NCI-H1436 treated with DMSO at 0.1 percent for 48 hours (cell line): ENCODE data around the gene EMC10.
"Not testable (repeated sequence)": the region's sequence is repeated elsewhere in the genome, so short reads cannot be mapped to it uniquely, and the experiment has no call there.

ENCODE experiments used
- DNase-seq: peaks from one replicate; lab custom pipeline; 2025; lab: John Stamatoyannopoulos, UW

Gene EMC10

GRCh38 chr19:50451223-50451534 lies 25.1 kb upstream of the EMC10 start:
- DNase-seq = no peak

GRCh38 chr19:50453243-50453642 lies 23.1 kb upstream of the EMC10 start:
- no peak for DNase-seq

DNA sequence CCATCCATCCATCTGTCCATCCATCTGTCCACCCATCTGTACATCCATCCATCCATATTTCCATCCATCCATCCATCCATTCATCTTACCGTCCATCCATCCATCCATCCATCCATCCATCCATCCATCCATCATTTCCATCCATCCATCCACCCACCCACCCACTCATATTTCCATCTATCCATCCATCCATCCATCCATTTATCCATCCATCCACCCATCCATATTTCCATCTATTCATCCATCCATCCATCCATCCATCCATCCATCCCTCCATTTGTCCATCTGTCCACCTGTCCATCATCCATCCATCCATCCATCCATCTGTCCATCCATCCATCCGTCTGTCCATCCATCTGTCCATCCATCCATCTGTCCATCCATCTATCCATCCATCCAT lies 20.3 kb upstream of the EMC10 start:
- DNase-seq = no peak

GRCh38 chr19:50457300-50457699 lies 19.0 kb upstream of the EMC10 start:
- no peak for DNase-seq

- no peak for DNase-seq
Observed at GRCh38 chr19:50458396-50459066, 17.8 kb upstream of the EMC10 start.

- no peak for DNase-seq
Observed at GRCh38 chr19:50459067-50459456, 17.2 kb upstream of the EMC10 start.

DNA sequence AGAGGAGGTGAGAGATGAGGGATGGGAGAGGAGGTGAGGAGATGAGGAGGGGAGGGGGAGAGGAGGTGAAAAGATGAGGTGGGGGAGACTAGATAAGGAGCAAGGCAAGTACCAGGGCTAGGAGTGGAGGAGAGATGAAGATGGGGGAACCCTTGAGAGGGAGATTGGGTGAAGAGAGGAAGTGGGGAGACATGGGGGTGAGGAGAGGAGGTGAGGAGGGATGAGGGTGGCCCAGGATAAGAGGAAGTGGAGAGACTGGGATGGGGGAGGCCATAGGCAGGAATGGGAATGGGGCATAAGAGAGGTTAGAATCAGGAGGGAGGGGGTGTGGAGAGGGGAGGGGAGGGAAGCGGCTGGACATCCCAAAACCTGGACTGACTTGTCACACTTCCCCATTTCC lies 16.7 kb upstream of the EMC10 start:
- no peak for DNase-seq

- no peak for DNase-seq
Observed at GRCh38 chr19:50460161-50460765, 16.0 kb upstream of the EMC10 start.

DNA sequence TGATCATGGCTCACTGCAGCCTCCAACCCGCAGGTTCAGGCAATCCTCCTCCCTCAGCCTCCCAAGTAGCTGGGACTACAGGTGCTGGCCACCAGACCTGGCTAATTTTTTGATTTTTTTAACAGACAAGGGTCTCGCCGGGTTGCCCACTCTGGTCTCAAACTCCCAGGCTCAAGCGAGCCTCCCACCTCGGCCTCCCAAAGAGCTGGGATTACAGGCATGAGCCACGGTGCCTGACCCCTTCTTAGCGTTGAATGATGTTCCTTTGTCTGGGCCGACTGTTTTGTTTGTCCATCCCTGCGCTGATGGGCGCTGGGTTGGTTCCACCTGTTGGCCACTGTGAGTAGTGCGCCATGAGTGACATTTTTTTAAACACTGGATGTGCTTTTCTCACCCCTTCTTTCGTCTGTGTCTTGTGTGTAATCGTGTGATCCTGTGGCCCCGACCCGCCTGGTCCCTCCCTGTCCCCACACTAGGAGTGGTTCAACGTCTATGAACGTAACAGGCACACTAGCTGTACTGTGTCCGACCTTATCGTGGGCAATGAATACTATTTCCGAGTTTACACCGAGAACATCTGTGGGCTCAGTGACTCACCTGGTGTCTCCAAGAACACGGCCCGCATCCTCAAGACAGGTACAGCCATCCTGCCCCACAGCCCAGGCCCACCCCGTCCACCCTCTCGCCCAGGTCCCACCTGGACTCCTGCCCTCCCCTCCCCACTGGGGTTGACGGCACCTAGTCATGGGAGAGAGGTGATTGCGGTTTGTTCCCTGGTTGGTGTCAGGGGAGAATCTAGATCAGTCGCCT lies 15.0 kb upstream of the EMC10 start:
- no peak for DNase-seq

- no peak for DNase-seq
Observed at GRCh38 chr19:50462970-50463369, 13.3 kb upstream of the EMC10 start.

DNA sequence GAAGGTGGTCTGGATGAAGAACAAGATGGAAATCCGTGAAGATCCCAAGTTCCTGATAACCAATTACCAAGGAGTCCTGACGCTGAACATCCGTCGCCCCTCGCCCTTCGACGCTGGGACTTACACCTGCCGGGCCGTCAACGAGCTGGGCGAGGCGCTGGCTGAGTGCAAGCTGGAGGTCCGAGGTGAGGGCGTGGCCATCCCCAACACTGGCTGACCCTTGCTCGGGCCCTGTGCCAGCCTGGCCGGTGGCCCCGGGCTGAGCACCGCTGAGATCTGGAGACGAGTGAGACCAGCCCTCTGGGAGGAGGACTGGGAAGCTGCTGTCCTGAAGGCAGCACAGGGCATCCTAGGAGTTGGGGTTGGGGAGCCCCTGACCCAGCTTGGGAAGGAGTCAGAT lies 12.0 kb upstream of the EMC10 start:
- no peak for DNase-seq

DNA sequence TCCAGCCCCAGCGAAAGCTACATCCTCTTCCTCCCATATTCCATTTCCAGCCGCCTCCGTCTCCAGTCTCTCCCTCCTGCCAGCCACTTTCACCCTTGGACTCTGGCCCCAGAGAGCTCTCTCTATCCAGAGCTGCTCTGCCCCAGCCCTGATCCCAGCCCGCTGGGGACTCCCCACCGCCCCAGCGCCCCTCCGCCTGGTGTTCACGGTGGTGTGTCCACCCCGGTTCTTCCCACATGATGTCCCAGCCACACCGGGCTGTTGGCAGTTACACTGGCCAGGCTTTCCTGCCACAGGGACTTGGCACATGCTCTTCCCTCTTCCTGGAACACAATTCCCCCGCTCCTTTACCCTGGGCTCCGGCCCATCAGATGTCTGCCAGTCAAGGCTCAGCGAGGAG lies 11.3 kb upstream of the EMC10 start:
- DNase-seq = no peak

DNA sequence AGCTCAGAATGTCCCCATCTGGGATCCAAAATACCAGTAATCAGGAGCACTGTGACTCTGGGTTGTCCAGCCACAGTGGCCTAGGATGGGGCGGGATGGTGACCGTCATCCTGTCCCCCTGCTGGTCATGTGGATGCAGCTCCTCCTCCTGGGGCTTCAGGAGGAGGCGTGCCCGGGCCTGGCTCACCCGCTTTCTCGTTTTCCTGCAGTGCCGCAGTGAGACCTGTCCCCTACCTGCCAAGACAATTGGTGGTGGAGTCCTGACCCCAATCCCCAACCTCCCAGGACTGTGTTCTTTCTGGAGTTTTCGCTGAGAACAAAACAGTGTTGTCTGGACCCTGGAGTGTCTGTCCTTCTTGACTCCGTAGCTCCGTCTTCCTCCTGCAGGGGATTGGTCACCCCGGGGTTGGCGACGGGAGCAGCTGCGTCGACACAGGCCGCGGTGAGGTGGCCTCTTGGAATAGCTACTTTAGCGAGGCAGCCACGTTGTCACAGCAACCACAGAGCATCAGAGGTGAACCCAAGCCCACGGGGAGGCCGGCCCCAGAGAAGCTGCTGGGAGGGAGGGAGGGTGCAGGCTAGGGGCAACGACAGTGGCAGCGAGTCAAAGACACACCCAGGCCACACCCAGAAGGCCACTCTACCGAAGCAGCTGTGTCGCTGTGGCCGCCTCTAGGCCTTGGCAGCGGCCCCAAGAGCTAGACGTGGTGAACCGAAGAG lies 10.2 kb upstream of the EMC10 start:
- DNase-seq = no peak

DNA sequence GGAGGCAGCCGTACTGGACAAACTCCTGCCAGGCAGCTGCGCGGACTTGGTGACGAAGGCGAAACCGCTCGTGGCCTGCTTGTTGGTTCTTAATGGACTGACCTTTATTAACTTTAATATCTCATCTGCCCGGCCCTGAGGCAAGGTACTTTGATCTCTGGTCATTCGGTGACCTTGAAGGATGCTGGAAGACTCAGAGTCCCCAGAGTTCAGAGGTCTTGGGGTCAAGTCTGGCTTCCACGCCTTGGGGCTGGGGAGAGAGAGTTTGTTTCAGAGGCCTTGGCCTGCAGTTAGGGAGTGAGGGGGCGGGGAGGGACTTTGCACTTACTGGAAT lies 9.6 kb upstream of the EMC10 start:
- DNase-seq = no peak

DNA sequence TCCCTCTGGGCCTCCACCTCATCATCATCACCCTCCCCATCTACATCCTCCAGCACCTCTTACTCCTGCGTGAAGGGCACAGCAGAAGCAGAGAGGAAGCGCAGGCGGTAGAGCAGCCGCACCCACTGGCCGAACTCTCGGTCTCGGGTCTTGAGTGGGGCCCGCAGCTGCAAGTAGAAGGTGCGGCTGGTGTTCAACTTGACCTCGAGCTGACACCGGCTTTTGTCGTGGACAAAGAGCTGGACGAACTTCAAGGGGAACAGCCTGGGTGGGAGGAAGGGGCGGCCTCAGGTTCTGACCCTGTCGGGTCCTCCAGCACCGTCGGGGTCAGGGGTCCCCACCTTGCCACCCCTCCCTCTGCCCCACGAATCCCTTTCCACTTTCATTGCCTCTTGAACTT lies 8.7 kb upstream of the EMC10 start:
- no peak for DNase-seq

DNA sequence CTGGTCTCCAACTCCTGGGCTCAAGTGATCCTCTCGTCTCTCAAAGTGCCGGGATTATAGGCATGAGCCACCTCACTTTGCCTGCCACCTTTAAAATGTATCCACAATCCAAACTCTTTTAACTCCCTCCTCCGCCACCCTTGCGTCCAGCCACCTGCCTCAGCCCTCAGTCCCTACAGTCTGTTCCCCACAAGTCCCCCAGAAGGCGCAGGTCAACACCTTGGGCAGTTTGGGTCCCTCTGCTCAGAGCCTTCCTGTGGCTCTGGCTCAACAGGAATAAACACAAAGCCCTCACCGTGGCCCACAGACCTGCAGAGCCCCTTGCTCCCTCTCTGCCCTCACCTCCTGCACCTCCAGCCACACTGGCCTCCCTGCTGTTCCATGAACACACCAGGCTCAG lies 7.5 kb upstream of the EMC10 start:
- no peak for DNase-seq

DNA sequence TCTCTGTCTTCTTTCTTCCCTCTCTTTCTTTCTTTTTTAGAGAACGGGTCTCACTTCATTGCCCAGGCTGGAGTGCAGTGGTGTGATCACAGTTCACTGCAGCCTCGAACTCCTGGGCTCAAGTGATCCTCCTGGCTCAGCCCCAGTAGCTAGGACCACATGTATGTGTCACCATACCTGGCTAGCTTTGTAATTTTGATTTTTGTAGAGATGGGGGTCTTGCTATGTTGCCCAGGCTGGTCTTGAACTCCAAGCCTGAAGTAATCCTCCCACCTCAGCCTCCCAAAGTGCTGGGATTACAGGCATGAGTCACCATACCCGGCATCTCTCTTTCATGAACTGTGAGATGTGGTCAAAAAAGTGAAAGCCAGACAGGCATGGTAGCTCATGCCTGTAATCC lies 3.0 kb upstream of the EMC10 start:
- not testable (repeated sequence) for DNase-seq

- no peak for DNase-seq
Observed at GRCh38 chr19:50475101-50475568, 1.2 kb upstream of the EMC10 start.

GRCh38 chr19:50475736-50476223 lies 527 bp upstream of the EMC10 start:
- DNase-seq = no peak

DNA sequence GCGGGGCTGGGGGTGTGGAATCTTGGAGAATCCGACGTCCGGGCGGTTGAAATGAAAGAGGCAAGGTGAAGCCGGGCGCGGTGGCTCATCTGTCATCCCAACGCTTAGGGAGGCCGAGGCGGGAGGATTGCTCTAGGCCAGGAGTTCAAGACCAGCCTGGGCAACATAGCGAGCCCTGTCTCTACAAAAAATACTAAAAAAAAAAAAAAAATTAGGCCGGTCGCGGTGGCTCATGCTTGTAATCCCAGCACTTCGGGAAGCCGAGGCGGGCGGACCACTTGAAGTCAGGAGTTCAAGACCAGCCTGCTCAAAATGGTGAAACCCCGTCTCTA lies 566 bp downstream of the EMC10 start:
- no peak for DNase-seq

- DNase-seq = no peak
Observed at GRCh38 chr19:50477751-50478515, 1.6 kb downstream of the EMC10 start.
